ENCODE results near the gene KCNC3. TPM values are rescaled to one million over a fixed set of nuclear protein-coding genes. Genes with fewer than 3 reads are reported as not detected.
A peak's percentile ranks its signal among the peaks of the same experiment; 100 is the strongest.

KCNC3 gene
- total and polyA plus RNA-seq, 2 of the 13 experiments (the other 11 are each of a cell fraction or from before 2014, with no cell fraction given): 0.29 to 1.7 TPM

DNA sequence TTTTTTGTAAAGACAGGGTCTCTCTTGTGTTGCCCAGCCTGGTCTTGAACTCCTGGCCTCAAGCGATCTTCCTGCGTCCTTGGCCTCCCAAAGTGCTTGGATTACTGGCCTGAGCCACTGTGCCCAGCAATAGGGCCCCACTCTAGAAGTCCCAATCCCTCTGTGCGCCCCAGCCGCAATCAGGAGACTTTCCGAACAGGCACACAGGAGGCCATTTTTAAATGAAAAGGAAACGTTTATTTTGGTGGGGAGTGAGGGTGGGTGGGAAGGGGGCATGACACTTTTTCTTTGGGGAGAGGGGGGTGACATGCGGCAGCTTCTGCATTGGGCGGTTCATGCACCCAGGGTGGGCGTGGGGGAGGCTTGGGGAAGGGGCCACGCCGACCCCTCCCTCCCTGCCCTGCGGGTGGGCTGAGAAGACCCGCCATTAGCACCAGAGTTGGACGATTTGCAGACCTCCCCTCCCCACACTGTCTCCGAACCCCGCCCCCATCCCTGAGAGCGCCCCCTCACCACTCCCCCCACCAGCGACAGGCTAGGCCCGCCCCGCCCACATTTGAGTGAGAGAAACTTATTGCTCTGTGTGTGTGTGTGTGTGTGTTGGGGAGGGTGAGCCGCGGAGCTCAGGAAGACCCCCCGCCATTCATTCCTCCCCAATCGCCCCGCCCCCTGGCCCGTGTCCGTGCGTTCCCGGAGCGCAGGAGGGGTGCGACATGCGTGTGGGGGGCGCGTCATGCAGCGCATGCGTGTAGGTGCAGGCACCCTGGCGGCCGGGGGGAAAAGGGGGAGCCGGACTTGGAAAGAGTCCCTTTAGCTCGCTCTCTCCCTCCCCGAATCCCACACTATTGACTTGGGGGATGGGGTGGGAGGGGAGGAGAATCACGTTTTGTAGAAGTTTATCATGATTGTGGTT, 17.2 kb downstream of the KCNC3 start (continued):
- no peak for TF ChIP-seq PHB2 (IDR thresholded peaks at IDR 0.05; ENCODE audit: partially characterized antibody)
- peak; percentile 56; the same call in 1 of the 2 replicates for TF ChIP-seq GATAD1 (CRISPR knock-in tag; IDR thresholded peaks at IDR 0.05)
- TF ChIP-seq ZNF580 (CRISPR knock-in tag; IDR thresholded peaks at IDR 0.05; ENCODE audit: borderline replicate concordance, low read depth): peak; percentile 21; the same call in 1 of the 2 replicates
- TF ChIP-seq FOXM1 (CRISPR knock-in tag; IDR thresholded peaks at IDR 0.05): no peak
- no peak for TF ChIP-seq ZNF431 (CRISPR knock-in tag; IDR thresholded peaks at IDR 0.05; ENCODE audit: borderline replicate concordance, low read depth)
- TF ChIP-seq, protein P1, sequence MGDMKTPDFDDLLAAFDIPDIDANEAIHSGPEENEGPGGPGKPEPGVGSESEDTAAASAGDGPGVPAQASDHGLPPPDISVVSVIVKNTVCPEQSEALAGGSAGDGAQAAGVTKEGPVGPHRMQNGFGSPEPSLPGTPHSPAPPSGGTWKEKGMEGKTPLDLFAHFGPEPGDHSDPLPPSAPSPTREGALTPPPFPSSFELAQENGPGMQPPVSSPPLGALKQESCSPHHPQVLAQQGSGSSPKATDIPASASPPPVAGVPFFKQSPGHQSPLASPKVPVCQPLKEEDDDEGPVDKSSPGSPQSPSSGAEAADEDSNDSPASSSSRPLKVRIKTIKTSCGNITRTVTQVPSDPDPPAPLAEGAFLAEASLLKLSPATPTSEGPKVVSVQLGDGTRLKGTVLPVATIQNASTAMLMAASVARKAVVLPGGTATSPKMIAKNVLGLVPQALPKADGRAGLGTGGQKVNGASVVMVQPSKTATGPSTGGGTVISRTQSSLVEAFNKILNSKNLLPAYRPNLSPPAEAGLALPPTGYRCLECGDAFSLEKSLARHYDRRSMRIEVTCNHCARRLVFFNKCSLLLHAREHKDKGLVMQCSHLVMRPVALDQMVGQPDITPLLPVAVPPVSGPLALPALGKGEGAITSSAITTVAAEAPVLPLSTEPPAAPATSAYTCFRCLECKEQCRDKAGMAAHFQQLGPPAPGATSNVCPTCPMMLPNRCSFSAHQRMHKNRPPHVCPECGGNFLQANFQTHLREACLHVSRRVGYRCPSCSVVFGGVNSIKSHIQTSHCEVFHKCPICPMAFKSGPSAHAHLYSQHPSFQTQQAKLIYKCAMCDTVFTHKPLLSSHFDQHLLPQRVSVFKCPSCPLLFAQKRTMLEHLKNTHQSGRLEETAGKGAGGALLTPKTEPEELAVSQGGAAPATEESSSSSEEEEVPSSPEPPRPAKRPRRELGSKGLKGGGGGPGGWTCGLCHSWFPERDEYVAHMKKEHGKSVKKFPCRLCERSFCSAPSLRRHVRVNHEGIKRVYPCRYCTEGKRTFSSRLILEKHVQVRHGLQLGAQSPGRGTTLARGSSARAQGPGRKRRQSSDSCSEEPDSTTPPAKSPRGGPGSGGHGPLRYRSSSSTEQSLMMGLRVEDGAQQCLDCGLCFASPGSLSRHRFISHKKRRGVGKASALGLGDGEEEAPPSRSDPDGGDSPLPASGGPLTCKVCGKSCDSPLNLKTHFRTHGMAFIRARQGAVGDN (CRISPR knock-in tag; IDR thresholded peaks at IDR 0.05): peak; percentile 81
- no peak for TF ChIP-seq ZNF777 (CRISPR knock-in tag; IDR thresholded peaks at IDR 0.05)
- no peak for TF ChIP-seq ZSCAN20 (CRISPR knock-in tag; IDR thresholded peaks at IDR 0.05; ENCODE audit: borderline replicate concordance)
- no peak for TF ChIP-seq CBFB (CRISPR knock-in tag; IDR thresholded peaks at IDR 0.05)
- TF ChIP-seq HDAC2 (CRISPR knock-in tag; IDR thresholded peaks at IDR 0.05): 0 out of 2 replicates have a peak, but pooled peaks have one; percentile 18
- TF ChIP-seq FOXA3 (CRISPR knock-in tag; IDR thresholded peaks at IDR 0.05): no peak
- no peak for TF ChIP-seq TP53 (CRISPR knock-in tag; conservative IDR thresholded peaks at IDR 0.05)
- no peak for TF ChIP-seq GZF1 (CRISPR knock-in tag; IDR thresholded peaks at IDR 0.05)
- TF ChIP-seq ZNF414 (CRISPR knock-in tag; IDR thresholded peaks at IDR 0.05): 0 out of 2 replicates have a peak, but pooled peaks have one; percentile 21
- 0 out of 2 replicates have a peak, but pooled peaks have one; percentile 29 for TF ChIP-seq ZNF441 (CRISPR knock-in tag; IDR thresholded peaks at IDR 0.05; ENCODE audit: borderline replicate concordance)
- peak; percentile 51 for TF ChIP-seq TEAD3 (CRISPR knock-in tag; optimal IDR thresholded peaks at IDR 0.05; ENCODE audit: borderline replicate concordance)
- TF ChIP-seq, protein P2, sequence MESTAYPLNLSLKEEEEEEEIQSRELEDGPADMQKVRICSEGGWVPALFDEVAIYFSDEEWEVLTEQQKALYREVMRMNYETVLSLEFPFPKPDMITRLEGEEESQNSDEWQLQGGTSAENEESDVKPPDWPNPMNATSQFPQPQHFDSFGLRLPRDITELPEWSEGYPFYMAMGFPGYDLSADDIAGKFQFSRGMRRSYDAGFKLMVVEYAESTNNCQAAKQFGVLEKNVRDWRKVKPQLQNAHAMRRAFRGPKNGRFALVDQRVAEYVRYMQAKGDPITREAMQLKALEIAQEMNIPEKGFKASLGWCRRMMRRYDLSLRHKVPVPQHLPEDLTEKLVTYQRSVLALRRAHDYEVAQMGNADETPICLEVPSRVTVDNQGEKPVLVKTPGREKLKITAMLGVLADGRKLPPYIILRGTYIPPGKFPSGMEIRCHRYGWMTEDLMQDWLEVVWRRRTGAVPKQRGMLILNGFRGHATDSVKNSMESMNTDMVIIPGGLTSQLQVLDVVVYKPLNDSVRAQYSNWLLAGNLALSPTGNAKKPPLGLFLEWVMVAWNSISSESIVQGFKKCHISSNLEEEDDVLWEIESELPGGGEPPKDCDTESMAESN (CRISPR knock-in tag; conservative IDR thresholded peaks at IDR 0.05): 0 out of 2 replicates have a peak, but pooled peaks have one; percentile 28
- TF ChIP-seq ZNF230 (CRISPR knock-in tag; IDR thresholded peaks at IDR 0.05): no peak
- 0 out of 2 replicates have a peak, but pooled peaks have one; percentile 26 for TF ChIP-seq MIXL1 (CRISPR knock-in tag; IDR thresholded peaks at IDR 0.05)
- TF ChIP-seq AGO2 (optimal IDR thresholded peaks at IDR 0.05; ENCODE audit: low read depth, low read length): no peak
- 0 out of 2 replicates have a peak, but pooled peaks have one; percentile 28 for TF ChIP-seq PCBP1 (IDR thresholded peaks at IDR 0.05; ENCODE audit: borderline replicate concordance, low read depth, low read length)
- TF ChIP-seq POLR2A (IDR thresholded peaks at IDR 0.05; ENCODE audit: insufficient read depth in 1 of 2, low read depth in 2 of 2, low read length in 2 of 2): peak in 1 of 2 experiments; percentile 56; a peak in 2 of 4 replicates
- TF ChIP-seq BCL6 (CRISPR knock-in tag; IDR thresholded peaks at IDR 0.05): no peak

Measured in HepG2 (cell line).